ENCODE measurements around the gene SPAG17. TPM values are rescaled to one million over a fixed set of nuclear protein-coding genes. Genes with fewer than 3 reads are reported as not detected.
A peak's percentile ranks its signal among the peaks of the same experiment; 100 is the strongest.

The SPAG17 gene
- total RNA-seq, 6 experiments from 2014 or later, result not detected

DNA sequence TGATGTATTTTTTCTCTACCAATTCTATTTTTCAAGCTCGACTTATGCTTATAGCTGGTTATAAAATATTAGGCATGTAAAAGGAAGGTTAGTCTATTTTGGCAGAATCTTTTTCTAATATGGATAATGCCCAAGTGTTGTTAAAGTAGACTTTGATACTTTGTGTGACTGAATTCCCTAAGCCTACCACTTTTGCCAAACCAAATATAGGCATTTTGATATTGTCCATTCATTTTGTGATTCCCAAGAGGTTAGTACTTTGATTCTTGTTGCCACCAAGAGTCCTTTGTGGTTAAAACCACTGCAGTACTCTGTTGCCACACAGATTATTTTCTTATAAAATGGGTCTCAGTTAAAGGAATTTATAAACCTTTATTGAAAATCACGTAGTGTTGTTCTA is 251.3 kb downstream of the SPAG17 start:
- DNase-seq, result no peak
- Mint-ChIP-seq H3K27me3 (ENCODE audit: insufficient read depth) (peaks cover 2% of the 10 kb centered on the region; the same call in 1 of the 2 replicates), H3K36me3 (ENCODE audit: low read depth) (peaks cover 18% of the 10 kb centered on the region), H3K4me1 (ENCODE audit: low read depth) (peaks cover 29% of the 10 kb centered on the region), H3K4me3 (no peak overlapping the region), H3K9me3 (no peaks in the 10 kb centered on the region), H3K27ac (no peak overlapping the region)
- no peak for TF ChIP-seq CTCF (IDR thresholded peaks at IDR 0.05)

DNA sequence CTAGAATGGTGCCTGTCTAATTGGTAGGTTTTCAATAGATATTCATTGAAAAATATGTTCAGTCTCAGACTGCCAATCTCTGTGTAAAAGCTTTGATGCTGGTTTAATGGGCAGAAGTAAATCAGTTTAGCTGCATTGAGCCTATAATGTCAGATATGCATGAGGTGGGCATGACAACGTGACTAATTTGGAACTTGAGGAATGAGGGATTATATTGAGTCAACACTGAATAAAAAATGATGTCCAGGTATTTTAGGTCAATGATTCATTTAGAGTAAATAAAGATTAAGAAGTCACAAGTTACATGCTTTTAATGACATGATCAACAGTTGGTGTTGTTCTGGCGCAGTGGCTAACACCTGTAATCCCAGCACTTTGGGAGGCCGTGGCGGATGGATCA is 252.5 kb downstream of the SPAG17 start:
- Mint-ChIP-seq H3K27ac (no peak overlapping the region), H3K27me3 (ENCODE audit: insufficient read depth) (peaks cover 2% of the 10 kb centered on the region; the same call in 1 of the 2 replicates), H3K9me3 (no peaks in the 10 kb centered on the region), H3K36me3 (ENCODE audit: low read depth) (peaks cover 7% of the 10 kb centered on the region), H3K4me3 (no peak overlapping the region), H3K4me1 (ENCODE audit: low read depth) (peaks cover 39% of the 10 kb centered on the region)
- no peak for TF ChIP-seq CTCF (IDR thresholded peaks at IDR 0.05)
- no peak for DNase-seq

DNA sequence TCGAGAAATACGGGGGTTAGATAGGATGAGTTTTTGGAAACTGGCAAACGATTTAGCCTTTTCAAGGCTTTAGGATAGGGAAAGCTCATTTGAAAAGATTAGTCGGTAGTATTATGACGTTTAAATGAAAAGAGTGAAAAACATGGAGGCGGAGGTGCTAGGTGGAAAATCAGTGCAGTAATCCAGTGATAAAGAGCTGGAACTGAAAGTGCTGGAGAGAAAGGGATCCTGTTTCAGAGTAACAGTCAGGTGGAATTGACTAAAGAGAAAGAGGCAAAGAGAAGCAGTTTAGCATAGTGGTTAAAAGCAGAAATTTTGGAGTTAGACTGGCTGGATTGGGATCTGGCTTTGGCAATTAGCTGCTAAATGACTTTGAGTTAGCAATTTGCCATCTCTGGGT is 254.5 kb downstream of the SPAG17 start:
- no peak for TF ChIP-seq CTCF (IDR thresholded peaks at IDR 0.05)
- Mint-ChIP-seq H3K36me3 (ENCODE audit: low read depth) (peaks cover 7% of the 10 kb centered on the region; the same call in 1 of the 2 replicates), H3K9me3 (no peaks in the 10 kb centered on the region), H3K27ac (peak overlapping the region; percentile 67), H3K27me3 (ENCODE audit: insufficient read depth) (peaks cover 2% of the 10 kb centered on the region; the same call in 1 of the 2 replicates), H3K4me1 (ENCODE audit: low read depth) (peaks cover 56% of the 10 kb centered on the region), H3K4me3 (peak overlapping the region; percentile 96)
- DNase-seq, result no peak

- Mint-ChIP-seq H3K27ac (peak overlapping the region; percentile 67), H3K4me3 (peak overlapping the region; percentile 96), H3K36me3 (ENCODE audit: low read depth) (peaks cover 7% of the 10 kb centered on the region; the same call in 1 of the 2 replicates), H3K9me3 (no peaks in the 10 kb centered on the region), H3K4me1 (ENCODE audit: low read depth) (peaks cover 56% of the 10 kb centered on the region), H3K27me3 (ENCODE audit: insufficient read depth) (peaks cover 2% of the 10 kb centered on the region; the same call in 1 of the 2 replicates)
- no peak for TF ChIP-seq CTCF (IDR thresholded peaks at IDR 0.05)
- no peak for DNase-seq
Measured at GRCh38 chr1:117930173-117930447, 254.9 kb downstream of the SPAG17 start.

- Mint-ChIP-seq H3K9me3 (no peaks in the 10 kb centered on the region), H3K27me3 (ENCODE audit: insufficient read depth) (peaks cover 2% of the 10 kb centered on the region; the same call in 1 of the 2 replicates), H3K27ac (peak within 1 kb of the TSS; percentile 67), H3K36me3 (ENCODE audit: low read depth) (peaks cover 4% of the 10 kb centered on the region; the same call in 1 of the 2 replicates), H3K4me3 (peak within 1 kb of the TSS; percentile 96), H3K4me1 (ENCODE audit: low read depth) (peaks cover 56% of the 10 kb centered on the region)
- peak; percentile 96 for DNase-seq
- no peak for TF ChIP-seq CTCF (IDR thresholded peaks at IDR 0.05)
Measured at GRCh38 chr1:117929343-117930172, 255.5 kb downstream of the SPAG17 start, which contains the start of the genes GDAP2 and WDR3. Gene GDAP2, minus strand, starts transcription at chr1:117929621. Its CDS starts 9,264 bp downstream, at chr1:117920357. Gene WDR3, plus strand, starts transcription at chr1:117929739. Its CDS starts 3,581 bp downstream, at chr1:117933320.
